Measurements from ENCODE around the gene PKNOX2.

- TF ChIP-seq CTCF (IDR thresholded peaks at IDR 0.05) (no peak), POLR2AphosphoS5 (IDR thresholded peaks at IDR 0.05) (no peak)
Observed at GRCh38 chr11:125348141-125348651, 183.6 kb downstream of the PKNOX2 start.

All from esophagus muscularis mucosa (tissue), 3 donors.